CD4-positive, alpha-beta T cell treated with Interleukin-21 for 1 hour (primary cell): ENCODE data around the gene ADCY1.

Source experiments
- DNase-seq: peaks from one replicate; pipeline ENCODE4 v3.0.0-alpha.2; 2020

The ADCY1 gene

GRCh38 chr7:45626441-45627430 lies 52.6 kb downstream of the ADCY1 start:
- DNase-seq, result no peak

- DNase-seq, result no peak
Measured at GRCh38 chr7:45627691-45628456, 53.7 kb downstream of the ADCY1 start.

- no peak for DNase-seq
Measured at GRCh38 chr7:45631569-45631968, 57.4 kb downstream of the ADCY1 start.

GRCh38 chr7:45636733-45637132 lies 62.6 kb downstream of the ADCY1 start:
- no peak for DNase-seq

- DNase-seq, result no peak
Measured at GRCh38 chr7:45638916-45639315, 64.7 kb downstream of the ADCY1 start.

- no peak for DNase-seq
Measured at GRCh38 chr7:45642044-45642443, 67.9 kb downstream of the ADCY1 start.

GRCh38 chr7:45643630-45644029 lies 69.5 kb downstream of the ADCY1 start:
- no peak for DNase-seq

- DNase-seq, result no peak
Measured at GRCh38 chr7:45644237-45644636, 70.1 kb downstream of the ADCY1 start.

- no peak for DNase-seq
Measured at GRCh38 chr7:45645141-45645969, 71.2 kb downstream of the ADCY1 start.

- DNase-seq, result no peak
Measured at GRCh38 chr7:45646207-45646821, 72.1 kb downstream of the ADCY1 start.

- DNase-seq, result no peak
Measured at GRCh38 chr7:45646996-45647825, 73.0 kb downstream of the ADCY1 start.

GRCh38 chr7:45647967-45648670 lies 74.0 kb downstream of the ADCY1 start:
- no peak for DNase-seq

- no peak for DNase-seq
Measured at GRCh38 chr7:45648671-45648995, 74.5 kb downstream of the ADCY1 start.

GRCh38 chr7:45649560-45650346 lies 75.6 kb downstream of the ADCY1 start:
- DNase-seq, result no peak

- DNase-seq, result no peak
Measured at GRCh38 chr7:45650404-45651394, 76.5 kb downstream of the ADCY1 start.

- DNase-seq, result no peak
Measured at GRCh38 chr7:45651540-45651939, 77.4 kb downstream of the ADCY1 start.

GRCh38 chr7:45652630-45653029 lies 78.5 kb downstream of the ADCY1 start:
- DNase-seq, result no peak

GRCh38 chr7:45653209-45653907 lies 79.2 kb downstream of the ADCY1 start:
- no peak for DNase-seq
